Loucy (cell line): ENCODE results near the gene RARB.

Experiments
- H2AFZ ChIP-seq: fragments of 200-600 bp; sonication (generic); 2 replicates; pipeline ENCODE4 v1.6.0; 2016; ENCODE audit warnings: antibody characterized with exemption, mild to moderate bottlenecking, low read length, moderate library complexity
- H3F3A ChIP-seq: fragments of 200-600 bp; 2 replicates; pipeline ENCODE4 v1.6.0; 2016; ENCODE audit warnings: antibody characterized with exemption, low read depth, mild to moderate bottlenecking
- H3K27me3 ChIP-seq: fragments of 200-600 bp; sonication (generic); 2 replicates; pipeline ENCODE4 v1.6.1; 2014; ENCODE audit warnings: low read length, mild to moderate bottlenecking; ENCODE audit not compliant: insufficient read depth, poor library complexity, severe bottlenecking
- H3K36me3 ChIP-seq: fragments of 200-600 bp; sonication (generic); 2 replicates; pipeline ENCODE4 v1.6.1; 2016; ENCODE audit warnings: low read length; ENCODE audit not compliant: insufficient read depth
- H3K4me1 ChIP-seq: fragments of 200-600 bp; sonication (generic); 2 replicates; pipeline ENCODE4 v1.5.1; 2014; ENCODE audit warnings: low read length, mild to moderate bottlenecking; ENCODE audit not compliant: insufficient read depth, poor library complexity, severe bottlenecking
- H3K4me2 ChIP-seq: fragments of 200-600 bp; sonication (generic); 2 replicates; pipeline ENCODE4 v1.6.0; 2014; ENCODE audit warnings: antibody characterized with exemption, low read length, low read depth, mild to moderate bottlenecking; ENCODE audit not compliant: poor library complexity, severe bottlenecking
- H3K4me3 ChIP-seq: fragments of 200-600 bp; sonication (generic); 2 replicates; pipeline ENCODE4 v1.5.1; 2014; ENCODE audit warnings: low read length, mild to moderate bottlenecking, mixed read lengths; ENCODE audit not compliant: poor library complexity, severe bottlenecking
- H3K79me2 ChIP-seq: fragments of 200-600 bp; sonication (generic); 2 replicates; pipeline ENCODE4 v1.6.1; 2014; ENCODE audit warnings: low read length; ENCODE audit not compliant: insufficient read depth
- H3K9ac ChIP-seq: fragments of 200-600 bp; sonication (generic); 2 replicates; pipeline ENCODE4 v1.6.0; 2014; ENCODE audit warnings: mild to moderate bottlenecking, low read depth, low read length, moderate library complexity; ENCODE audit not compliant: poor library complexity, severe bottlenecking
- H3K9me2 ChIP-seq: fragments of 200-600 bp; sonication (generic); replicated peaks from 2 replicates; pipeline ENCODE4 v1.6.1; 2016; ENCODE audit warnings: low read depth, low read length, mixed read lengths
- H3K9me3 ChIP-seq: fragments of 200-600 bp; sonication (generic); 2 replicates; pipeline ENCODE4 v1.6.1; 2014; ENCODE audit warnings: mild to moderate bottlenecking, antibody characterized with exemption, low read length, low read depth; ENCODE audit not compliant: insufficient read depth
- H4K20me1 ChIP-seq: fragments of 200-600 bp; sonication (generic); 2 replicates; pipeline ENCODE4 v1.6.0; 2014; ENCODE audit warnings: antibody characterized with exemption, low read length, mild to moderate bottlenecking; ENCODE audit not compliant: insufficient read depth, poor library complexity, severe bottlenecking
- CTCF ChIP-seq: fragments of 200-600 bp; sonication (generic); conservative IDR thresholded peaks from 2 replicates; pipeline ENCODE4 v1.5.1; 2014; ENCODE audit warnings: mild to moderate bottlenecking, antibody characterized with exemption, low read length
- EZH2phosphoT487 ChIP-seq: fragments of 200-600 bp; IDR thresholded peaks from 2 replicates; pipeline ENCODE4 v1.6.1; 2018; ENCODE audit warnings: antibody characterized with exemption, mild to moderate bottlenecking, moderate library complexity, borderline replicate concordance

The RARB gene

GRCh38 chr3:25531971-25532370 is 103.9 kb downstream of the RARB start:
- Histone ChIP-seq H3K4me1 (no peaks in the 10 kb centered on the region), H3K4me2 (no peak overlapping the region), H3K9me3 (no peaks in the 10 kb centered on the region), H3K27me3 (no peaks in the 10 kb centered on the region), H3K9me2 (no peaks in the 10 kb centered on the region), H3F3A (no peaks in the 10 kb centered on the region), H2AFZ (no peak overlapping the region), H3K36me3 (no peaks in the 10 kb centered on the region), H3K79me2 (no peaks in the 10 kb centered on the region), H4K20me1 (no peaks in the 10 kb centered on the region), H3K4me3 (no peak overlapping the region), H3K9ac (no peak overlapping the region)
- no peak for TF ChIP-seq CTCF
- TF ChIP-seq EZH2phosphoT487, result no peak

GRCh38 chr3:25532431-25533162 is 104.5 kb downstream of the RARB start:
- H3K36me3 ChIP-seq, result no peaks in the 10 kb centered on the region
- H3K9me2 ChIP-seq, result no peaks in the 10 kb centered on the region
- no peak overlapping the region for H3K4me2 ChIP-seq
- H3K27me3 ChIP-seq, result no peaks in the 10 kb centered on the region
- no peaks in the 10 kb centered on the region for H3K9me3 ChIP-seq
- H3F3A ChIP-seq, result no peaks in the 10 kb centered on the region
- H3K4me1 ChIP-seq, result no peaks in the 10 kb centered on the region
- H4K20me1 ChIP-seq, result no peaks in the 10 kb centered on the region
- no peak overlapping the region for H3K4me3 ChIP-seq
- no peak for TF ChIP-seq EZH2phosphoT487
- TF ChIP-seq CTCF, result peak; percentile 74
- no peak overlapping the region for H2AFZ ChIP-seq
- no peak overlapping the region for H3K9ac ChIP-seq
- no peaks in the 10 kb centered on the region for H3K79me2 ChIP-seq

GRCh38 chr3:25533399-25533798 is 105.3 kb downstream of the RARB start:
- Histone ChIP-seq H3K9me3 (no peaks in the 10 kb centered on the region), H4K20me1 (no peaks in the 10 kb centered on the region), H3F3A (no peaks in the 10 kb centered on the region), H3K9me2 (no peaks in the 10 kb centered on the region), H3K27me3 (no peaks in the 10 kb centered on the region), H3K79me2 (no peaks in the 10 kb centered on the region), H2AFZ (no peak overlapping the region), H3K4me1 (no peaks in the 10 kb centered on the region), H3K4me2 (no peak overlapping the region), H3K4me3 (no peak overlapping the region), H3K36me3 (no peaks in the 10 kb centered on the region), H3K9ac (no peak overlapping the region)
- TF ChIP-seq EZH2phosphoT487 (no peak), CTCF (no peak)
